ENCODE measurements around the gene GPD1L.

DNA sequence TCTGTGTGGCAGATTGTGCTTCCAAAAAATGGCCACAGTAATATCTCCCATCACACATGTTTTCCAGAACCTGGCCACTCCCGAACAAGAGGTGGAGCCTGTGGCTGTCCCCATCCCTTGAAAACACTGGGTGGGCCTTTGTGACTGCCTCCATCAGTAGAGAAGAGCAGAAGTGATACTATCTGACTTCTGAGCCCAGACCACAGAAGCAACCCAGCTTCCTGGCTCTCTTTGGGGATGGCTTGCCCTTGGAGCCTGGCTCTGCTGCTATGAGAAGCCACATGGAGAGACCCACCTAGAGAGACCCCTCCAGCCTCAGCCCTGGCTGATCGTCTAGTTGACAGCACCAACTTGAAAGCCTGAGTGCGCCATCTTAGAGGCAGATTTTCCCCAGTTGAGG, 92.3 kb downstream of the GPD1L start:
- TF ChIP-seq CTCF (IDR thresholded peaks at IDR 0.05) (no peak), POLR2A (IDR thresholded peaks at IDR 0.05) (no peak)

Data from lower leg skin (tissue), 3 donors.